DND-41 (cell line): ENCODE results near the gene SDHAF3.

Experiments
- ATAC-seq: fragments of 200-7000 bp; cut with Tn5 transposase; 3 replicates; pipeline ENCODE4 v1.9.1; 2021; ENCODE audit warnings: low read depth; ENCODE audit not compliant: insufficient read depth
- DNase-seq: peaks from one replicate; pipeline ENCODE4 v3.0.0-alpha.2; 2020
- H2AFZ ChIP-seq: 2 replicates; pipeline ENCODE4 v1.6.0; 2012; ENCODE audit warnings: low read depth, low read length
- H3K27ac ChIP-seq: 2 replicates; pipeline ENCODE4 v1.5.1; 2012; ENCODE audit warnings: low read length, inconsistent platforms
- H3K27me3 ChIP-seq: fragments of 200-600 bp; sonication (generic); 2 replicates; pipeline ENCODE4 v1.6.0; 2012; ENCODE audit warnings: low read length, mild to moderate bottlenecking, inconsistent platforms; ENCODE audit not compliant: insufficient read depth, poor library complexity
- H3K36me3 ChIP-seq: 2 replicates; pipeline ENCODE4 v1.5.1; 2012; ENCODE audit warnings: low read length, inconsistent platforms; ENCODE audit not compliant: insufficient read depth
- H3K4me1 ChIP-seq: 2 replicates; pipeline ENCODE4 v1.5.1; 2012; ENCODE audit warnings: mild to moderate bottlenecking, low read length; ENCODE audit not compliant: insufficient read depth
- H3K4me2 ChIP-seq: 2 replicates; pipeline ENCODE4 v1.6.0; 2012; ENCODE audit warnings: mild to moderate bottlenecking, moderate library complexity, low read length, inconsistent platforms; ENCODE audit not compliant: insufficient read depth
- H3K4me3 ChIP-seq, 2 experiments: fragments of 200-600 bp in 1 of 2; shearing (Covaris generic) in 1 of 2; 2 replicates each; pipeline ENCODE4 v1.5.1; 2012 to 2016; ENCODE audit warnings: inconsistent platforms in 2 of 2, low read length in 2 of 2, mild to moderate bottlenecking in 2 of 2, low read depth in 1 of 2, moderate library complexity in 1 of 2
- H3K79me2 ChIP-seq: 2 replicates; pipeline ENCODE4 v1.6.0; 2012; ENCODE audit warnings: low read length, inconsistent platforms; ENCODE audit not compliant: insufficient read depth
- H3K9ac ChIP-seq: 2 replicates; pipeline ENCODE4 v1.6.0; 2012; ENCODE audit warnings: low read depth, mild to moderate bottlenecking, inconsistent platforms, low read length, moderate library complexity
- H3K9me3 ChIP-seq: 2 replicates; pipeline ENCODE4 v1.5.1; 2012; ENCODE audit warnings: low read length, moderate library complexity, mild to moderate bottlenecking, inconsistent platforms; ENCODE audit not compliant: insufficient read depth, severe bottlenecking
- H4K20me1 ChIP-seq: 2 replicates; pipeline ENCODE4 v1.6.0; 2012; ENCODE audit warnings: low read length; ENCODE audit not compliant: insufficient read depth
- EZH2 ChIP-seq: IDR thresholded peaks from 3 replicates; pipeline ENCODE4 v1.6.1; 2012; ENCODE audit warnings: borderline replicate concordance, low read depth, mild to moderate bottlenecking, moderate library complexity, low read length, inconsistent platforms; ENCODE audit not compliant: severe bottlenecking
- TF ChIP-seq, protein P1 (sequence below): IDR thresholded peaks from 2 replicates; pipeline ENCODE4 v1.5.1; 2012; ENCODE audit warnings: borderline replicate concordance, low read length, moderate library complexity, mild to moderate bottlenecking; ENCODE audit not compliant: poor library complexity, severe bottlenecking; ENCODE audit errors: extremely low read depth

SDHAF3 gene

DNA sequence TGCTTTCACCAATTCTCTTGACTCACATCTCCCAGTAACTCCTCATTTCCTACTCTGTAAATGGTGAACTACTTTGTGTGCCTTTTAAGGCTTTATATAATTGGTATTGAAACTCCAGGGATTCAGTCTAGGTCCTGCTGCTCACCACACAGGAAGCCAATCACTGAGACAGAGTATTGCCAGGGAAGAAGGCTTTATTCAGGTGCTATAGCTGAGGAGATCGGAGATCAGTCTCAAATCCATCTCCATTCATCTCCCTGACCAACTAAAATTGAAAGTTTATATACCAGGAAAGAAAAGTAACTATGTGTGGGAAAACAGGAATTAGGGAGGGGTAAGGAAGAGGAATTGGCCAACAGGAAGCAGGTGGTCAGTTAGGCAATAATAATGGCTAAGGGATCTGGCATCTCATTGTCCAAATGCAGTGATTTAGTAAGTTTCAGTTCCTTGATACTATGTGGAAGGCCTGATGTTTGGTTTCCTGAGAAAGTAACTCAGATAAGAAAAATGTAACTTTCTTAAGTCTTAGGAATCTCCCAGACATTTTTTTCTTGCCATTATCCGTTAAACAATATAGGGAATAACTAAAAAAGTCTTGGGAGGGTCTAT is 10.2 kb upstream of the SDHAF3 start:
- Histone ChIP-seq H3K4me2 (no peak overlapping the region), H3K4me1 (no peaks in the 10 kb centered on the region), H3K9ac (no peak overlapping the region), H2AFZ (no peak overlapping the region), H3K4me3 (no peak overlapping the region), H3K79me2 (no peaks in the 10 kb centered on the region), H3K36me3 (no peaks in the 10 kb centered on the region), H3K9me3 (no peaks in the 10 kb centered on the region), H3K27me3 (no peaks in the 10 kb centered on the region), H4K20me1 (no peaks in the 10 kb centered on the region), H3K27ac (no peak overlapping the region)
- TF ChIP-seq, protein P1, sequence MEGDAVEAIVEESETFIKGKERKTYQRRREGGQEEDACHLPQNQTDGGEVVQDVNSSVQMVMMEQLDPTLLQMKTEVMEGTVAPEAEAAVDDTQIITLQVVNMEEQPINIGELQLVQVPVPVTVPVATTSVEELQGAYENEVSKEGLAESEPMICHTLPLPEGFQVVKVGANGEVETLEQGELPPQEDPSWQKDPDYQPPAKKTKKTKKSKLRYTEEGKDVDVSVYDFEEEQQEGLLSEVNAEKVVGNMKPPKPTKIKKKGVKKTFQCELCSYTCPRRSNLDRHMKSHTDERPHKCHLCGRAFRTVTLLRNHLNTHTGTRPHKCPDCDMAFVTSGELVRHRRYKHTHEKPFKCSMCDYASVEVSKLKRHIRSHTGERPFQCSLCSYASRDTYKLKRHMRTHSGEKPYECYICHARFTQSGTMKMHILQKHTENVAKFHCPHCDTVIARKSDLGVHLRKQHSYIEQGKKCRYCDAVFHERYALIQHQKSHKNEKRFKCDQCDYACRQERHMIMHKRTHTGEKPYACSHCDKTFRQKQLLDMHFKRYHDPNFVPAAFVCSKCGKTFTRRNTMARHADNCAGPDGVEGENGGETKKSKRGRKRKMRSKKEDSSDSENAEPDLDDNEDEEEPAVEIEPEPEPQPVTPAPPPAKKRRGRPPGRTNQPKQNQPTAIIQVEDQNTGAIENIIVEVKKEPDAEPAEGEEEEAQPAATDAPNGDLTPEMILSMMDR: no peak
- ATAC-seq: no peak
- DNase-seq: no peak

DNA sequence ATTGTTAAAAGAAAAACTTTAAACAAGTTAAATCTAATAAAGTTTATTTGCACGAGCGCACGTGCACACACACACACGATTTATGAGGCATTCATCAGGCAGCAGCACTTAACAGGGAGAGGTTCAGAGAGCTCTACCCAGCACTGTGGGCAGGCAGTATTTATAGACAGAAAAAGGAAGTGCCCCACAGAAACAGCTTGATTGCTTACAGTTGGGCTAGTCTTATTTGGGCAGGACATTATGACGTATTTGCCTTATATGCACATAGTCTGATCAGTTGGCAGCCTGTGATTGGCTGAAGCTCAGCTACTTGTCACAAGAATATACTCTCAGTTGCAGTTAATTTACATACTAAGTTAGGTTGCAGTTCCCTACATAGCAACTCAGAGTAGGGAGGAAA is 1.2 kb upstream of the SDHAF3 start:
- Histone ChIP-seq H3K27ac (no peak overlapping the region), H4K20me1 (no peaks in the 10 kb centered on the region), H3K4me3 (no peak overlapping the region), H3K4me2 (no peak overlapping the region), H3K27me3 (no peaks in the 10 kb centered on the region), H3K9ac (no peak overlapping the region), H3K4me1 (peaks cover 23% of the 10 kb centered on the region), H3K36me3 (no peaks in the 10 kb centered on the region), H2AFZ (0 out of 2 replicates have a peak overlapping the region, but pooled peaks have one; percentile 73), H3K9me3 (peaks cover 5% of the 10 kb centered on the region), H3K79me2 (peaks cover 33% of the 10 kb centered on the region)
- DNase-seq (no peak), ATAC-seq (no peak)
- TF ChIP-seq EZH2: no peak

DNA sequence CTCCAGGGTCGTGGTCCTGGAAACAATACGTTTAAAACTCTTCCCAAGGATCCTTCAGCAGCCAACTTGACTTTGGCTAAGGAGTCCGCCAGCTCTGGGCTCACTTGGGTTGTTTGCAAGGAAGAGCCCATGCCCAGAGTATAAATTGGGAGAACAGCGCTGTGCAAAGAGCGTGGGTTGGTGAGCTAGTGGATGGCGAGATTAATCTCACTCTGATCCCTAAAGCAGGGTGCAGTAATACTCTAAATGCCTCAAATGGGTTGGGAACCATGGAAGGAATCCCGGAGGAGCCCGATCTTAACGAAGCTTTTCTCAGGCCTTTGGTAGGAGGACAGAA is 495 bp upstream of the SDHAF3 start:
- peaks cover 5% of the 10 kb centered on the region for H3K9me3 ChIP-seq
- peak overlapping the region; percentile 73 for H2AFZ ChIP-seq
- no peaks in the 10 kb centered on the region for H3K36me3 ChIP-seq
- no peak for DNase-seq
- H3K4me2 ChIP-seq: peak overlapping the region; percentile 50
- 0 out of 3 replicates have a peak, but pooled peaks have one; percentile 1 for ATAC-seq
- H3K4me3 ChIP-seq: peak overlapping the region in 1 of 2 experiments; percentile 46; a peak in 2 of 4 replicates
- peaks cover 23% of the 10 kb centered on the region for H3K4me1 ChIP-seq
- no peaks in the 10 kb centered on the region for H3K27me3 ChIP-seq
- TF ChIP-seq, protein P1: no peak
- no peak for TF ChIP-seq EZH2
- no peaks in the 10 kb centered on the region for H4K20me1 ChIP-seq
- H3K27ac ChIP-seq: peak overlapping the region; percentile 59
- H3K9ac ChIP-seq: peak overlapping the region; percentile 27; the same call in 1 of the 2 replicates
- peaks cover 35% of the 10 kb centered on the region for H3K79me2 ChIP-seq

DNA sequence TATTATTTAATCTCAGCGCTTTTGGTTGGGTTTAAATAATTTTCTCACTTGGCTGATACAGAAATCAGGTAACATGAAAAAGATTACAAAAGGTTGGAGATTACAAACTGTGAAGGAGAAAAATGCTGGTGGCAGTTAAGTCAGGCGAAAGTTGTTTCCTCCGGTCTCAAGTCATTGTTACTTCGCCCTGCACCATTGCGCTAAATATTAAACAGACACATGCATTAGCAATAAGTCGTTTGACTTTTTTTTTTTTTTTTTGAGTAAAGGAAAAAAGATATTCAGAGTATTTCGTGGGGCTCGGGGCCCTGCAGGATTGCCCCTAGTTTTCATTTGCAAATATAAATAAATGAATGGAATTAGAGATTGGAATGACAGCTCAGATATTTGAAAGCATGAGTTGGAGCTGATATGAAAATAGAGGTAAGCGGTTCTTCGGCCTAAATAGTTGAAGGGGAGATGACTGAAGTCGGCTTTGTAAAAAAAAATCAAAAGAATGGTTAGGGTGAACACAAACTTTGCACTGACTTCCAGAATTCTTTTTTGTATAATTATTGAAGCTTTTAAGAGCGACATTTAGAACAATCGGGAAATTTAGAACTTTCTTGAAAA is 914 bp downstream of the SDHAF3 start:
- H4K20me1 ChIP-seq: no peaks in the 10 kb centered on the region
- peak overlapping the region; percentile 53 for H2AFZ ChIP-seq
- H3K79me2 ChIP-seq: peaks cover 38% of the 10 kb centered on the region
- peak overlapping the region; percentile 32 to 67; a peak in 3 of 4 replicates for H3K4me3 ChIP-seq
- peaks cover 5% of the 10 kb centered on the region for H3K9me3 ChIP-seq
- peak overlapping the region; percentile 79 for H3K27ac ChIP-seq
- H3K4me2 ChIP-seq: peak overlapping the region; percentile 50
- peaks cover 23% of the 10 kb centered on the region for H3K4me1 ChIP-seq
- TF ChIP-seq, protein P1: no peak
- no peak for TF ChIP-seq EZH2
- H3K9ac ChIP-seq: peak overlapping the region; percentile 57
- no peaks in the 10 kb centered on the region for H3K27me3 ChIP-seq
- DNase-seq (no peak), ATAC-seq (no peak)
- no peaks in the 10 kb centered on the region for H3K36me3 ChIP-seq
